ENCODE data around the gene SLC6A4.
"Not testable (repeated sequence)": the region's sequence is repeated elsewhere in the genome, so short reads cannot be mapped to it uniquely, and the experiment has no call there.

SLC6A4 gene

GRCh38 chr17:30170415-30170987 lies 65.0 kb downstream of the SLC6A4 start:
- DNase-seq = no peak

- no peak for DNase-seq
These were observed 69.5 kb downstream of the SLC6A4 start for GRCh38 chr17:30165960-30166359.

- DNase-seq = no peak
These were observed 70.3 kb downstream of the SLC6A4 start for GRCh38 chr17:30165147-30165546.

DNA sequence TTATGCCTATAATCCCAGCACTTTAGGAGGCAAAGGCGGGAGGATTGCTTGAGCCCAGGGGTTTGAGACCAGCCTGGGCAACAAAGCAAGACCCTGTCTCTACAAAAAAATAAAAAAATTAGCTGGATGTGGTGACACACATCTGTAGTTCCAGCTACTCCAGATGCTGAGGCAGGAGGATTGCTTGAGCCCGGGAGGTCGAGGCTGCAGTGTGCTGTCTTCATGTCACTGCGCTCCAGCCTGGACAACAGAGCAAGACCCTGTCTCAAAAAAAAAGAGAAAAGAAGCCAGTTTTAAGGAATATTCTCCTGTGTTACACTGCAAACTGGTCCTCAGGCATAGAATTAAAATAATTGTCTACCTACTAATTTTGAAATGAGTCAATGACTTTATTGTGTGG lies 71.0 kb downstream of the SLC6A4 start:
- no peak for DNase-seq

- no peak for DNase-seq
These were observed 73.9 kb downstream of the SLC6A4 start for GRCh38 chr17:30161601-30162000.

- no peak for DNase-seq
These were observed 74.9 kb downstream of the SLC6A4 start for GRCh38 chr17:30160419-30161172.

- no peak for DNase-seq
These were observed 76.4 kb downstream of the SLC6A4 start for GRCh38 chr17:30158896-30159625.

DNA sequence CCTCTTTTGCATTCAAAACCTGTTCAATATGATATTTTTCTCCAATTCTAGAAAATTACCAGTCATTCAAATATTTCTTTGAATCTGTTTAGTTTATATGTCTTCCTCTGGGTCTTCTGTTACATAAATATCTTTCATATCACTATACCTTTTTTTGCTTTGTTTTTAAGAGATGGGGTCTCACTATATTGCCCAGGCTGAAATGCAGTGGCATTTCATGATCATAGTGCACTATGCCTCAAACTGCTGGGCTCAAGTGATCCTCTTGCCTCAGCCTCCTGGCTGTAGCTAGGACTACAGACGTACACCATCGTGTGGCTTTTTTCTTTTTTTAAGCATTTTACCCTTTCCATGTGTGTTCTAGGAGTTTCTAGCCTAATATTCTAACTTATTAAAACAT lies 80.1 kb downstream of the SLC6A4 start:
- DNase-seq = no peak

- DNase-seq = no peak
These were observed 82.0 kb downstream of the SLC6A4 start for GRCh38 chr17:30153463-30153862.

- DNase-seq = no peak
These were observed 84.0 kb downstream of the SLC6A4 start for GRCh38 chr17:30151471-30151870.

GRCh38 chr17:30148376-30148775 lies 87.1 kb downstream of the SLC6A4 start:
- no peak for DNase-seq

- DNase-seq = not testable (repeated sequence)
These were observed 87.6 kb downstream of the SLC6A4 start for GRCh38 chr17:30147860-30148259.

All from CD4-positive, alpha-beta T cell treated with Interleukin-21 for 1 hour (primary cell).